Upper lobe of left lung (tissue), 4 donors: Measurements from ENCODE around the gene SIL1.

Experiments
- EP300 ChIP-seq, 4 donors: sonication (generic); formaldehyde crosslinking; IDR thresholded peaks; one replicate each; pipeline ENCODE4 v1.5.1; 2017; ENCODE audit warnings: antibody characterized with exemption in 4 of 4, control low read depth in 2 of 4
- POLR2A ChIP-seq, 4 donors: fragments of 450-650 bp; IDR thresholded peaks; one replicate each; pipeline ENCODE4 v1.5.1; 2016 to 2017; ENCODE audit warnings: antibody characterized with exemption in 4 of 4, mild to moderate bottlenecking in 2 of 4
- POLR2AphosphoS5 ChIP-seq, 2 donors: sonication (generic); formaldehyde crosslinking; IDR thresholded peaks; one replicate each; pipeline ENCODE4 v1.5.1; 2017; ENCODE audit warnings: antibody characterized with exemption in 2 of 2
- TF ChIP-seq, protein P1 (sequence below), 6 experiments: fragments of 450-650 bp in 4 of 6; fragments of 200-600 bp in 2 of 6; sonication (generic) in 2 of 6; IDR thresholded peaks; one replicate each; pipeline ENCODE4 v1.5.1; 2016 to 2019; ENCODE audit warnings: antibody characterized with exemption in 6 of 6

DNA sequence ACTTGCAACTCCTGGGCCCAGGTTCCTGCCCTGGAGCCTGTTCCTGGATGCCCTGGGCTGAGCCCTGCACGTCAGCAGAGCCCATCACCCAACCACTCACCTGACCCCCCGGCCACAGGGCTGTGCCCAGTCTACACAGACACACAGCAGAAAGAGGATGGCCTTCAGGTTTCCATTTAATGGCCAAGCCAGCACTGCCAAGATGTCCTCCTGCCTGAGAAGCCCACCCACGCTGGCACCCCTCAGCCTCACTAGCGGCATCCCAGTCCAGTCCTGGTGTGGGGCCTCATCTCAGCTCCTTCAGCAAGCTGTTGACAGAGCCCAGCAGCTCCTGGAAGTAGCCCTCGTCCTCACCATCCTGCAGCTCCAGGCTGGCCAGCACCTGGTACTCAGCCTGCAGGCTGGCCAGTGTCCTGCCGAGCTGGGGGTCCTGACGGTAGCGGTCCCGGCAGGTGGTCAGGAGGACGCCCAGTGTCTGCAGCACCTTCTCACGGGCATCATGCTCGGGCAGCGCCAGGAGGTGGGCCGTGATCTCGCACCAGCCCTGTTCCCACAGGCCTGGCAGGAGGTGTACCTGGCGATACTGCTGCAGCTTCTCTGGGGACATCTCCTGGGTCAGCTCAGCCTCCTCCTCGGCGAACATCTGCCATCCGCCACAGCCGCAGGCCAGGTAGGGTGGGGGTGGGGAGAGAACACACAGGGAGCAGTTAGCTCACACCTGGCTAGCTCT, 251.2 kb downstream of the SIL1 start:
- TF ChIP-seq, protein P1, sequence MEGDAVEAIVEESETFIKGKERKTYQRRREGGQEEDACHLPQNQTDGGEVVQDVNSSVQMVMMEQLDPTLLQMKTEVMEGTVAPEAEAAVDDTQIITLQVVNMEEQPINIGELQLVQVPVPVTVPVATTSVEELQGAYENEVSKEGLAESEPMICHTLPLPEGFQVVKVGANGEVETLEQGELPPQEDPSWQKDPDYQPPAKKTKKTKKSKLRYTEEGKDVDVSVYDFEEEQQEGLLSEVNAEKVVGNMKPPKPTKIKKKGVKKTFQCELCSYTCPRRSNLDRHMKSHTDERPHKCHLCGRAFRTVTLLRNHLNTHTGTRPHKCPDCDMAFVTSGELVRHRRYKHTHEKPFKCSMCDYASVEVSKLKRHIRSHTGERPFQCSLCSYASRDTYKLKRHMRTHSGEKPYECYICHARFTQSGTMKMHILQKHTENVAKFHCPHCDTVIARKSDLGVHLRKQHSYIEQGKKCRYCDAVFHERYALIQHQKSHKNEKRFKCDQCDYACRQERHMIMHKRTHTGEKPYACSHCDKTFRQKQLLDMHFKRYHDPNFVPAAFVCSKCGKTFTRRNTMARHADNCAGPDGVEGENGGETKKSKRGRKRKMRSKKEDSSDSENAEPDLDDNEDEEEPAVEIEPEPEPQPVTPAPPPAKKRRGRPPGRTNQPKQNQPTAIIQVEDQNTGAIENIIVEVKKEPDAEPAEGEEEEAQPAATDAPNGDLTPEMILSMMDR (IDR thresholded peaks at IDR 0.05): no peak
- TF ChIP-seq EP300 (IDR thresholded peaks at IDR 0.05): no peak
- no peak for TF ChIP-seq POLR2AphosphoS5 (IDR thresholded peaks at IDR 0.05)
- TF ChIP-seq POLR2A (IDR thresholded peaks at IDR 0.05): no peak
